Muscle layer of duodenum (tissue), 2 donors: ENCODE data around the gene FAM181A.

ENCODE experiments used
- H3K27ac ChIP-seq: one replicate; pipeline ENCODE4 v1.7.0; 2013; ENCODE audit warnings: mild to moderate bottlenecking, low read length
- H3K27me3 ChIP-seq: one replicate; pipeline ENCODE4 v1.7.0; 2013; ENCODE audit warnings: low read depth, mild to moderate bottlenecking, control low read depth, low read length
- H3K36me3 ChIP-seq, 2 donors: one replicate each; pipeline ENCODE4 v1.7.0; 2013; ENCODE audit warnings: low read length in 2 of 2, control low read depth in 1 of 2, mild to moderate bottlenecking in 1 of 2; ENCODE audit not compliant: insufficient read depth in 2 of 2, control insufficient read depth in 1 of 2
- H3K4me1 ChIP-seq, 2 donors: one replicate each; pipeline ENCODE4 v1.7.0; 2013; ENCODE audit warnings: low read length in 2 of 2, mild to moderate bottlenecking in 2 of 2, control low read depth in 1 of 2, moderate library complexity in 1 of 2; ENCODE audit not compliant: insufficient read depth in 2 of 2, control insufficient read depth in 1 of 2
- H3K4me3 ChIP-seq, 2 donors: one replicate each; pipeline ENCODE4 v1.7.0; 2013; ENCODE audit warnings: low read length in 2 of 2, low read depth in 1 of 2, mild to moderate bottlenecking in 1 of 2
- H3K9me3 ChIP-seq, 2 donors: one replicate each; pipeline ENCODE4 v1.7.0; 2013; ENCODE audit warnings: low read length in 2 of 2, control low read depth in 1 of 2, mild to moderate bottlenecking in 1 of 2; ENCODE audit not compliant: control insufficient read depth in 1 of 2
- donor health status: healthy.

Gene FAM181A

DNA sequence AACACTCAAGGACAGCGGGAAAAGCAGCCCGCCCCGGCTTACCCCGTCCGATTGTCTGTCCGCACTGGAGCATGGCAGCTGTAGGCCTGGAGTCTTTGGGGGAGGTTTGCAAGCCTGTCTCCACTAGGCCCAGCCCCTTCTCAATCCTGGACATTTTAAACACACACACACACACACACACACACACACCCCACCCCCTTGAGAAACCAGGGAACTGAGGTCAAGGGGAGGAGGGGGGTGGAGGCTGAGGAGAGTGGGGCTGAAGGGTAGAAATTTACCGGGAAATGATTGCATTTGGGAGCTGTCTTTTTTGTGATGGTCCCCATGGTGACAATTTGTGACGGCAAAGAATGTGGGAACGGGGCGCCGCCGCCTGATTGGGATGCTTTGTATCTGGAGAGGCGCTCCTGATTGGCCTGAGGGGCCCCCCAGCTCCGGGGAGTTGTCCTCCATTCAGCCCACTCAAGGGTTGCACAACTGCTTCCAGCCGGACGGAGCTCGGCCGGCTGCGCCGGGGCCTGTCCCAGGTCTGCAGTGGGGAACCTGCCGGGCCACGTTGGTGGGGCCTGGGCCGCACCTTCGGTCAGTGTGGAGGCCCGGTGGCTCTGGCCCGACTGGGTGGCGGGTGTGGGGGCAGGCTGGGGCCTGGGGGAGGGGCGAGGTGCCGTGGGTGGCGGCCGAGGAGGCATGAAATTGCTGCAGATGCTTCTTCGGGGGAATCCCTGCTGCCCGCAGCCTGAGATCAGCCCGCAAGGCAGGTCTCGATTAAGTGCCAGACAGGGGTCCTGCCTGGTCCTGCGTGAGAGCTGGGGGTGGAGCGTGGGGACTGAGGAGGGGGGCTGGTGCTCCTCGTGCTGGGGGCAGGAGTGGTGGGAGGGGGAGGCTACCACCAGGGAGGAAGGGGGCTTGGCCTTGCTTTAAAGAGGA is at the start of gene FAM181A:
Gene FAM181A (plus strand): TSS at position 472 of the 927 bp plus-strand sequence. CDS start 942 bp downstream, outside the sequence.
- Histone ChIP-seq H3K4me3 (no peak within 1 kb of the TSS), H3K4me1 (no peaks in the 10 kb centered on the region), H3K27ac (no peak within 1 kb of the TSS), H3K36me3 (peaks cover 0 to 6% of the 10 kb centered on the region in 2 donors), H3K27me3 (no peaks in the 10 kb centered on the region), H3K9me3 (no peaks in the 10 kb centered on the region)

DNA sequence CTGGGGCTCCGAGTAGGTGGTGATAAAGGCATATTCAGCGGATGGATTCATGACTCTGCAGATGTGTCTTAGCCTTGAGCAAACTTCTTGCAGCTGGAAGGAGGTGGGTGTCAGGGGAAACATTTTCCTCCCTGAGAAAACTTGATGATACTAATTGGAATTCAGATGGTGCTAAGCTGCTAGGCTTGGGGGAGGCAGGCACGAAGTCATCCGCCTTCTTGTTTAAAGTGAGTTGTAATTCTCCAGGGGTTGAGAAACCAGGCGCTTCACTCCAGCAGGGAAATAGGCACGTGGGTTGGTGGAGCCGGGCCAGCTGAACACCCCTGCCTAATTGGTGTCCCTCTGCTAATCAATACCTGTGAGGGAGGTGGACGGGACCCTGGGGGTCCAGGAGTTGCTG is 48.9 kb upstream of the FAM181A start:
- Histone ChIP-seq H3K27me3 (no peaks in the 10 kb centered on the region), H3K36me3 (no peaks in the 10 kb centered on the region), H3K4me1 (peaks cover 0 to 15% of the 10 kb centered on the region in 2 donors), H3K4me3 (no peak overlapping the region), H3K27ac (no peak overlapping the region), H3K9me3 (no peaks in the 10 kb centered on the region)

DNA sequence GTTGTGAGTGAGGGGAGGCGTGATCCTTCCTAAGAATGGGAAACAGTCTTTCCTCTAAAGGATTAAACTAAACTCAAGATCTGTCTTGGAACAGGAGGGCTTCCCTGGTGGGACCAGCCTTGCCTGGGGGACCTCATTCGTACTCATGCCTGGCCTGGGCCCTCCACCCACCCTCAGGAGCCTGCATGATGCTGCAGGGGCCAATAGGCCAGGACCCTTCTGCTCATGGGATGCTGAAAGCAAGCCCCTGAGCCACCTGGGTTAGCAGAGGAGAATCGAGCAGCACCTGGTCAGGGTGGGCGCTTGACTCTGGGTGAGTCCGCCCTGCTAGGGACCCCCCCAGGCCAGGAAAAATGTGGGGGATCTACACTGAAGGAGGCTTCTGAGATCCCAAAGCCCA is 48.3 kb upstream of the FAM181A start:
- Histone ChIP-seq H3K4me3 (no peak overlapping the region), H3K9me3 (no peaks in the 10 kb centered on the region), H3K4me1 (peaks cover 0 to 15% of the 10 kb centered on the region in 2 donors), H3K36me3 (no peaks in the 10 kb centered on the region), H3K27me3 (no peaks in the 10 kb centered on the region), H3K27ac (no peak overlapping the region)

DNA sequence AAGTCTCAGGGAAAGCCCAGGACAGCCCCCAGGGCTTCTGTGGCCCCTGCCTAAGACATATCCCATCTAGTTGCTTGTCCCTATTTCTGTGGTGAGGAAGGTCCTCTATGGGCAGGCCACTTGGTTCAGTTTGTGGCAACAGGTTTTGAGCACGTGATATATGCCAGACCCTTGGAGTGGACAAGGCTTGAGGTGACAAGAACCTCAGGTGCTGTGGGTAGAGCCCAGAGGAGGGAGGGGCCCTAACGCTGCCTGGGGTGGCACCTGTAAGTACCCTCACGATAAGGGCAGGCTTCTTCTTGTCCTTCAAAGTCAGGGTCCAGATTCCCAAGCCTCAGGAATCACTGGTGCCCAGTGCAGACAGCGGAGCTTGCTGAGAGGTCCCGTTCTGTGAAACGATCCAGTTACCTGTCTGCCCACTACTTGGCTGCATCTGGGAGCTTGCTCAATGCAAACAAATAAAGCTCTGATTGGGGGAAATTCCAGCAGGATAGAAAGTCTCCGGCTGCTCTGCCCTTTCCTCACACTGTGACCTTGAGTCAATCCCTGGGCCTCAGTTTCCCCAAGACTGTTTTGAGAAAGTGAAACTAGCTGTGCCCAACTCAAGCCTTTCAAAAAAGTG is 47.7 kb upstream of the FAM181A start:
- Histone ChIP-seq H3K36me3 (no peaks in the 10 kb centered on the region), H3K27ac (no peak overlapping the region), H3K9me3 (no peaks in the 10 kb centered on the region), H3K27me3 (no peaks in the 10 kb centered on the region), H3K4me1 (peaks cover 0 to 15% of the 10 kb centered on the region in 2 donors), H3K4me3 (peak overlapping the region in 1 of 2 donors; percentile 21)

DNA sequence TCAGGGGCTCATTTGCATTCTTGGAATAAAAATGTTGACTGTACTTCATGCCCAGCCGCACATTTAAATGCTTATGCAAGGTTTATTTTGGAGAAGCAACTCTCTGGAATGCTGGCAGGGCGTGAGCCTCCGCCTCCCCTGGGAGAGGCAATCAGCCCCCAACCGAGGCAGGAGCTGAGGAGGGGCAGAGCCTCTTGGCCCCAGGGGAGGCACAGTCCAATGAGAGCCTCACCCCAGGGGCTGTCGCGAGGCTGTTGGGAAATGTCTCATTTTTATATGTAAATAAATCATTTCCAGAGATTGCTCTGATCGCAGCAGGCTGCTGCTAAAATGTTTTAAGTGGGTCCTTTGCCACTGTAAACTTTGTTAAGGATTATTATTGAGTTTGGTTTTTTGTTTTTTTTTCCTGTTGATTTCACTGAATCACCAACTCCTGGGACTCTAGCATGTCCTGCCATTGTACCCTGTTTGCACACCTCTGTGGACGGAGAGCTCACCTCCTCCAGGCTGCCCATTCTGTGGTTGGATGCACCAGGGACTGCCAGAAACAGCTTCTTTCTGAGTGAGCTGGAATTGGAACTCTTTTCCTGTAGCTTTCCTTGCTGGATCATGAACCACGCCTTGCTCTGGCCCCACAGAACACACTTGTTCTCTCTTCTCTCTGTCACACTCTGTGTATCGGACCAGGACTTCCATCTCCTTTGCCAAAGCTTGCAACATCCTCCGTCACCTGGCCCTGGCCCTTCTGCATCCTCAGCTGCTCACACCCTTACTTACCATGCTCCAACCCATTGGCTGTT is 46.9 kb upstream of the FAM181A start:
- peaks cover 0 to 15% of the 10 kb centered on the region in 2 donors for H3K4me1 ChIP-seq
- no peaks in the 10 kb centered on the region for H3K9me3 ChIP-seq
- H3K27ac ChIP-seq = no peak overlapping the region
- H3K27me3 ChIP-seq = no peaks in the 10 kb centered on the region
- H3K4me3 ChIP-seq = peak overlapping the region in 1 of 2 donors; percentile 21
- H3K36me3 ChIP-seq = no peaks in the 10 kb centered on the region

DNA sequence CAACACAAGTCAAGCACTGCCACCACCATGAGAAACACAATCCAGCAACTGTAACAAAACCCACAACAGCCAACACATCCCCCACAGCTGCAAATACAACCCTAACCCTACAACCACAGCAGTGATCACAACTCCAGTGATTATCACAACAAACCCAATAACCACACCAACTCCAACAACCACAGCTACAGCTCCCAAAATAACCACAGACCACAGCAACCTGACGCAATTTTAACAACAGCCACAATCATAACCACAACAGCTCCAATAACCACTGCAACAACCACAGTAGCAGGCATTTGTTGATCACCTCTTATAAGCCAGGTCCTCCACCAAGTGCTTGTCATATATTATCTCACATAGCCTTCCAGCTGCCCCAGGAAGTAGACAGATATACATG is 42.2 kb upstream of the FAM181A start:
- H3K4me3 ChIP-seq = no peak overlapping the region
- peaks cover 0 to 2% of the 10 kb centered on the region in 2 donors for H3K9me3 ChIP-seq
- no peaks in the 10 kb centered on the region for H3K36me3 ChIP-seq
- H3K27me3 ChIP-seq = no peaks in the 10 kb centered on the region
- H3K4me1 ChIP-seq = peaks cover 0 to 7% of the 10 kb centered on the region in 2 donors
- no peak overlapping the region for H3K27ac ChIP-seq

DNA sequence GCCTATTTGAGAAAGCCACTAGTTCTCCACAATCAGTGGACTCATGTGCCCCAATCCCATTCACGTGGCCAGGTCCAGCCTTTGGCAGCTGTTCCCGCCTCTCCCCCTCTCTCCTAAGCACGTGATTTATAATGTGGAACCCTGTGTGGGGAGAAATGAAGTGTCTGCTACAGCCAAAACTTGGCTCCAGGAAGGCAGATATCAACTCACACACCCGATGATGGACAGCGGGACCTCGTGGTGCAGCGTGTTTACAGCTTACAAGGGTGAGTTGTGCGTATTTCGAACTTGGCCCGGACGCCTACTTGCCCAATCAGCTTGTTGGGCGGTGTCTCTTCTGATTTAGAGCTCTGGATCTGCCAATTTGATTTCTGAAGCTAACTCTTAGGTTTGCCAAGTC is 38.1 kb upstream of the FAM181A start:
- Histone ChIP-seq H3K4me3 (no peak overlapping the region), H3K4me1 (peaks cover 6 to 17% of the 10 kb centered on the region in 2 donors), H3K36me3 (no peaks in the 10 kb centered on the region), H3K27me3 (no peaks in the 10 kb centered on the region), H3K9me3 (peaks cover 0 to 2% of the 10 kb centered on the region in 2 donors), H3K27ac (no peak overlapping the region)

DNA sequence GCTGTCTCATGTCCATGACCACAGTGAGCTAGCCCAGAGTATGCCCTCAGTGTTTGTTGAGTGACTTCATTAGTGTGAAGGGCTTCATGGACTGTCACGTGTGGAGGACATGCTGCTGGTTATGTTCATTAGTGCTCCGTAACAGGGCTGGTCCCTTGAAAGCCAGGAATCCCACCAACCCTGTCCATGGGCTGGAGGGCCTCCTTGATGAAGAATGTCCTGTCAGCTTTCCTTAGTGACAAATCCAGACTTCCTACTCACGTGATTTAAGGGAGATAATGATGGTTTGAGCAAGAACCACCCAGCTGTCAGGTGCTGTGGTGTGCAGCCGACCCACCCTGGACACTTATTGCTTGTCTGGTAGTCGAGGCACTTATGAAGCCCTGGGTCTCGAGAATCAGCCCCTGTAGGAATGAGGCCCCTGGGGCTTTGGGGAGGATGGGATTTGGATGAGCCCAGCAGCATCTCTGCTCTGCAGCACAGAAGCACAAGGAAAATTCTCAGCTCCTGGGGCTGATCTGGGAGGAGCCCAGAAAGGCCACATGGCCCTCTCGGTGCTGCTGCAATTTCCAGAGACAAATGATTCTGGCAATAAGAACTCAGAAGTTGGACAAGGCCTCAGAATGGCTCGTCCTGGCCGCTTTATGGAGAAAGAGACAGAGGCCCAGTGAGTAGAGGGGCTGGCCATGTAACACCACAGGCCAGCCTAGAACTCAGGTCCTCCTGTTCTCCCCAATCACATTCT is 37.2 kb upstream of the FAM181A start:
- Histone ChIP-seq H3K27ac (no peak overlapping the region), H3K4me3 (no peak overlapping the region), H3K27me3 (no peaks in the 10 kb centered on the region), H3K36me3 (no peaks in the 10 kb centered on the region), H3K4me1 (peaks cover 6 to 17% of the 10 kb centered on the region in 2 donors), H3K9me3 (peaks cover 0 to 2% of the 10 kb centered on the region in 2 donors)

DNA sequence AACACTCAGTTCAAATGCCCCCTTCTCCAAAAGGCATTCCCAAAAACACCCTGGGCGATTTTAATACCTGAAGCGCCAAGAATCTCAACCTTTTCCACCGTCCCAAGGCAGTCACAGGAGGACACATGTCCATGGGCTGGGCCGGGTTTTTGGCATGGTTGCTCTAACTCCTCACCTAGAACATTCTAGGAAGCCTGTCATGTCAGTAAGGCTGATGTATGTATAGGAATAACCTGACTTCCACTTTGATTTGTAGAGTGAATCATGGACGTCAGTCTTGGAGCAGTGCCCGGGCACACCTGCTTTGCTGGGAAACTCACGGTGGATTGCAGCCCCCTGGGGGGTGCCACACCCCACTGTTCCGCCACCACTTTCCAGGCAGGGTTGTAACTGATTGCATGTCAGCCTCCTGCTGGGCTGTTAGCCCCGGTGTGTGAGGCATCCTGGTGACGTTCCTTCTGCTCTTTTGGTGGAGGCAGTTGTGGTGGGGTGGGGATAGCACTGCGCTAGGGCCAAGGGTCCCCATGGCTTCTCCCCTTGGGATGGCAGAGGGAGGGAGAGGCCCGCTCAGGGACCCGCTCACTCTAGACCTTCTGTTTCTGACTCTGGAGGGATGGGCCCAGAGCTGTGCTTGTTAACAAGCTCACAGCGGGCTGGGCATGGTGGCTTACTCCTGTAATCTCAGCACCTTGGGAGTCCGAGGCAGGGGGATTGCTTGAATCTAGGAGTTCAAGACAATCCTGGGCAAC is 35.2 kb upstream of the FAM181A start:
- no peaks in the 10 kb centered on the region for H3K9me3 ChIP-seq
- H3K27me3 ChIP-seq = no peaks in the 10 kb centered on the region
- H3K36me3 ChIP-seq = no peaks in the 10 kb centered on the region
- no peak overlapping the region for H3K27ac ChIP-seq
- peaks cover 6 to 17% of the 10 kb centered on the region in 2 donors for H3K4me1 ChIP-seq
- no peak overlapping the region for H3K4me3 ChIP-seq

DNA sequence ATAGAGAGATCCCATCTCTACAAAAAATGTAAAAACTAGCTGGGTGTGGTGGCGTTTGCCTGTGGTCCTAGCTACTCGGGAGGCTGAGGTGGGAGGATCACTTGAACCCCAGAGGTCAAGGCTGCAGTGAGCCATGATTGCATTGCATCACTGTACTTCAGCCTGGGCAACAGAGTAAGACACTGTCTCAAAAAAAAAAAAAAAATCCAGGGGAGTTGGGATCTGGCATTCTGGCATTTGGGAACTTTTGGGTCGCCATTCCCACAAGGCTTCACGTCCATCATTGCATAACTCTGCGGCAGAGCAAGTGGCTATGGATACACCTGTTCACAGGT is 34.7 kb upstream of the FAM181A start:
- peaks cover 6 to 17% of the 10 kb centered on the region in 2 donors for H3K4me1 ChIP-seq
- no peaks in the 10 kb centered on the region for H3K27me3 ChIP-seq
- no peaks in the 10 kb centered on the region for H3K36me3 ChIP-seq
- no peaks in the 10 kb centered on the region for H3K9me3 ChIP-seq
- no peak overlapping the region for H3K27ac ChIP-seq
- no peak overlapping the region for H3K4me3 ChIP-seq
